ENCODE measurements around the gene PANX3. TPM values are rescaled to one million over a fixed set of nuclear protein-coding genes. Genes with fewer than 3 reads are reported as not detected.
"Not testable (repeated sequence)": the region's sequence is repeated elsewhere in the genome, so short reads cannot be mapped to it uniquely, and the experiment has no call there.

The PANX3 gene
- total RNA-seq, 2 experiments from 2014 or later: not detected

GRCh38 chr11:124600621-124601320, 10.5 kb upstream of the PANX3 start:
- ChIA-PET CTCF (interaction anchor here (0.7 to 1.8 kb wide), 5 partner anchors 11 to 199 kb away, joined by 3 to 5 read pairs (median 4); partner anchors contain the start of gene PANX3), POLR2A (no interaction called here)
- H3K36me3 Mint-ChIP-seq (ENCODE audit: low read depth): no peaks in the 10 kb centered on the region
- H3K4me3 Mint-ChIP-seq: no peak overlapping the region
- H3K27me3 Mint-ChIP-seq: peaks cover 22% of the 10 kb centered on the region
- TF ChIP-seq, protein P1, sequence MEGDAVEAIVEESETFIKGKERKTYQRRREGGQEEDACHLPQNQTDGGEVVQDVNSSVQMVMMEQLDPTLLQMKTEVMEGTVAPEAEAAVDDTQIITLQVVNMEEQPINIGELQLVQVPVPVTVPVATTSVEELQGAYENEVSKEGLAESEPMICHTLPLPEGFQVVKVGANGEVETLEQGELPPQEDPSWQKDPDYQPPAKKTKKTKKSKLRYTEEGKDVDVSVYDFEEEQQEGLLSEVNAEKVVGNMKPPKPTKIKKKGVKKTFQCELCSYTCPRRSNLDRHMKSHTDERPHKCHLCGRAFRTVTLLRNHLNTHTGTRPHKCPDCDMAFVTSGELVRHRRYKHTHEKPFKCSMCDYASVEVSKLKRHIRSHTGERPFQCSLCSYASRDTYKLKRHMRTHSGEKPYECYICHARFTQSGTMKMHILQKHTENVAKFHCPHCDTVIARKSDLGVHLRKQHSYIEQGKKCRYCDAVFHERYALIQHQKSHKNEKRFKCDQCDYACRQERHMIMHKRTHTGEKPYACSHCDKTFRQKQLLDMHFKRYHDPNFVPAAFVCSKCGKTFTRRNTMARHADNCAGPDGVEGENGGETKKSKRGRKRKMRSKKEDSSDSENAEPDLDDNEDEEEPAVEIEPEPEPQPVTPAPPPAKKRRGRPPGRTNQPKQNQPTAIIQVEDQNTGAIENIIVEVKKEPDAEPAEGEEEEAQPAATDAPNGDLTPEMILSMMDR (IDR thresholded peaks at IDR 0.05): no peak
- no peaks in the 10 kb centered on the region for H3K9me3 Mint-ChIP-seq
- no peak for ATAC-seq
- intact Hi-C loops (cut with micrococcal nuclease): no loop called here
- H3K27ac Mint-ChIP-seq: no peak overlapping the region
- no peaks in the 10 kb centered on the region for H3K4me1 Mint-ChIP-seq (ENCODE audit: low read depth)
- DNase-seq: no peak

- peaks cover 20% of the 10 kb centered on the region for H3K27me3 Mint-ChIP-seq
- TF ChIP-seq, protein P1 (IDR thresholded peaks at IDR 0.05): no peak
- ChIA-PET CTCF (interaction anchor here (1.7 to 1.8 kb wide), 2 partner anchors 9 to 19 kb away, joined by 5 read pairs; partner anchors contain the start of gene PANX3), POLR2A (interaction anchor here (0.6 kb wide), 1 partner anchor 32 kb away, joined by 3 read pairs; no protein-coding TSS in a partner anchor)
- no peak for DNase-seq
- H3K4me3 Mint-ChIP-seq: no peak overlapping the region
- H3K4me1 Mint-ChIP-seq (ENCODE audit: low read depth): no peaks in the 10 kb centered on the region
- no peak for ATAC-seq
- intact Hi-C loops (cut with micrococcal nuclease): no loop called here
- H3K27ac Mint-ChIP-seq: no peak overlapping the region
- H3K9me3 Mint-ChIP-seq: no peaks in the 10 kb centered on the region
- H3K36me3 Mint-ChIP-seq (ENCODE audit: low read depth): no peaks in the 10 kb centered on the region
Observed at GRCh38 chr11:124602193-124602592, 9.0 kb upstream of the PANX3 start.

GRCh38 chr11:124602723-124603122, 8.5 kb upstream of the PANX3 start:
- DNase-seq; ATAC-seq; POLR2A ChIA-PET; H3K4me1 Mint-ChIP-seq (ENCODE audit: low read depth); H3K9me3 Mint-ChIP-seq; intact Hi-C loops (cut with micrococcal nuclease); H3K27ac Mint-ChIP-seq; H3K36me3 Mint-ChIP-seq (ENCODE audit: low read depth); H3K4me3 Mint-ChIP-seq: not testable (repeated sequence)
- peaks cover 16% of the 10 kb centered on the region for H3K27me3 Mint-ChIP-seq
- CTCF ChIA-PET: interaction anchor here (1.0 kb wide), 1 partner anchor 16 kb away, joined by 3 read pairs; no protein-coding TSS in a partner anchor

- DNase-seq (no peak), ATAC-seq (no peak)
- intact Hi-C loops (cut with micrococcal nuclease): no loop called here
- no peak overlapping the region for H3K27ac Mint-ChIP-seq
- H3K4me1 Mint-ChIP-seq (ENCODE audit: low read depth): no peaks in the 10 kb centered on the region
- no peaks in the 10 kb centered on the region for H3K36me3 Mint-ChIP-seq (ENCODE audit: low read depth)
- ChIA-PET POLR2A (no interaction called here), CTCF (no interaction called here)
- peaks cover 6% of the 10 kb centered on the region for H3K27me3 Mint-ChIP-seq
- TF ChIP-seq, protein P1 (IDR thresholded peaks at IDR 0.05): no peak
- H3K9me3 Mint-ChIP-seq: no peaks in the 10 kb centered on the region
- no peak overlapping the region for H3K4me3 Mint-ChIP-seq
Observed at GRCh38 chr11:124605719-124606118, 5.5 kb upstream of the PANX3 start.

- TF ChIP-seq, protein P1 (IDR thresholded peaks at IDR 0.05): no peak
- ATAC-seq: no peak
- peaks cover 10% of the 10 kb centered on the region for H3K4me1 Mint-ChIP-seq (ENCODE audit: low read depth)
- intact Hi-C loops (cut with micrococcal nuclease): no loop called here
- CTCF ChIA-PET: interaction anchor here (1.1 kb wide), 1 partner anchor 51 kb away, joined by 3 read pairs; no protein-coding TSS in a partner anchor
- H3K27me3 Mint-ChIP-seq: no peaks in the 10 kb centered on the region
- no peaks in the 10 kb centered on the region for H3K36me3 Mint-ChIP-seq (ENCODE audit: low read depth)
- no peak overlapping the region for H3K4me3 Mint-ChIP-seq
- no peak for DNase-seq
- no peak overlapping the region for H3K27ac Mint-ChIP-seq
- POLR2A ChIA-PET: no interaction called here
- no peaks in the 10 kb centered on the region for H3K9me3 Mint-ChIP-seq
Observed at GRCh38 chr11:124608147-124608546, 3.1 kb upstream of the PANX3 start.
